ENCODE data around the gene SLC6A2.

DNA sequence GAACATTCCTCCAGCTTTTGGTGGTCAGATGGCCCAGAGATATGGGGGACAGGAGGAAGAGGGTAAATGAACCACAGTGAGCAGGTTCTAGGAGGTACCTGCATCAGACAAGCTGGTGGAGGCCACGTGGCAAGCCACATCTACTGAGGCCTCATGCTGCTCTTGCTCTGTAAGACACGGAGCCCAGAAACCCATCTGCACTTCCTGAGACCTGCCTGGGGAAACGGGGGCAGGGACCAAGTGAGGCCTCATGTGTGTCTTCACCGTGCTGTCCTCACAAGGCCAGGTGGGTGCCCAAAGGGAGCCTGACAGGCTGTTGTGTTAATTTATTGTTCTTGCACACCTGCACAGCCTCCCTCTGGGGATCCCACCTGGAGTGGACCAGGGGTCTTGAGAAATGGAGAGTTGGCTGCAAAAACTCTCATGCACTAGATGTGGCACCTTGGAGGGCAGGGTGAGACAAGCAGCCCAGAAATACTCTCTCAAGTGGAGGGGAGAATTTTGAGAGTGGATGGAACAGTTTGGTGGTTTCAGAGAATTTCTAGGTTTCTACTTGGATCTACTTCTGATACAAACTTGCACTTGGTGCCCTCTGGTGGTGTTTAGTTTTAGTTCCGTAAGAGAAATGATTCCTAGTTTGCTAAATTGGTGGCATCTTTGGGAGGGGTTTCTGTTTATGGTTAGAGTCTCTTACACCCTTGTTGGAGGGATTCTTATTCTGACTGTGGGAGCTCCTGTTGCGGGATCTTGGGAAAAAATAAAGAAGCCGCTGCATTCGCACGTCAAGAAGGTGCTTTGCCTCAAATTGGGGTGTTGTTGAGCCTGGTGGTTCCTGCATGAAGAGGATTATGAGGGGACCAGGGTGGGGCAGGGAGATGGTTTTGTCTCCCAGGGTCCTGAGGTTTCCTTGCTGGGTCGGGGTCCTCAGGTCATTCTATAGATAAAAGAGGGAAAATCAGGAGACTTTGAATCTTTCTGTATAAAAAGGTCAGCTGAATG lies 47.5 kb downstream of the SLC6A2 start:
- TF ChIP-seq, protein P1, sequence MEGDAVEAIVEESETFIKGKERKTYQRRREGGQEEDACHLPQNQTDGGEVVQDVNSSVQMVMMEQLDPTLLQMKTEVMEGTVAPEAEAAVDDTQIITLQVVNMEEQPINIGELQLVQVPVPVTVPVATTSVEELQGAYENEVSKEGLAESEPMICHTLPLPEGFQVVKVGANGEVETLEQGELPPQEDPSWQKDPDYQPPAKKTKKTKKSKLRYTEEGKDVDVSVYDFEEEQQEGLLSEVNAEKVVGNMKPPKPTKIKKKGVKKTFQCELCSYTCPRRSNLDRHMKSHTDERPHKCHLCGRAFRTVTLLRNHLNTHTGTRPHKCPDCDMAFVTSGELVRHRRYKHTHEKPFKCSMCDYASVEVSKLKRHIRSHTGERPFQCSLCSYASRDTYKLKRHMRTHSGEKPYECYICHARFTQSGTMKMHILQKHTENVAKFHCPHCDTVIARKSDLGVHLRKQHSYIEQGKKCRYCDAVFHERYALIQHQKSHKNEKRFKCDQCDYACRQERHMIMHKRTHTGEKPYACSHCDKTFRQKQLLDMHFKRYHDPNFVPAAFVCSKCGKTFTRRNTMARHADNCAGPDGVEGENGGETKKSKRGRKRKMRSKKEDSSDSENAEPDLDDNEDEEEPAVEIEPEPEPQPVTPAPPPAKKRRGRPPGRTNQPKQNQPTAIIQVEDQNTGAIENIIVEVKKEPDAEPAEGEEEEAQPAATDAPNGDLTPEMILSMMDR (conservative IDR thresholded peaks at IDR 0.05; ENCODE audit: low read depth, low read length): peak; percentile 60
- no peak for TF ChIP-seq EZH2 (IDR thresholded peaks at IDR 0.05; ENCODE audit: low read length, unreplicated experiment)

All from PC-3 (cell line).